Measurements from ENCODE around the gene NCAPD2. TPM values are rescaled to one million over a fixed set of nuclear protein-coding genes. Genes with fewer than 3 reads are reported as not detected.
"Not testable (repeated sequence)": the region's sequence is repeated elsewhere in the genome, so short reads cannot be mapped to it uniquely, and the experiment has no call there.

The NCAPD2 gene
- total RNA-seq, 1 donor from 2014 or later: 96.5 TPM

GRCh38 chr12:6472491-6472890, 21.4 kb upstream of the NCAPD2 start:
- peak overlapping the region; percentile 19 for H3K4me3 Mint-ChIP-seq
- H3K4me1 Mint-ChIP-seq (ENCODE audit: unreplicated experiment): peaks cover 5% of the 10 kb centered on the region
- peaks cover 5% of the 10 kb centered on the region for H3K9me3 Mint-ChIP-seq

GRCh38 chr12:6475233-6475975, 18.5 kb upstream of the NCAPD2 start:
- not testable (repeated sequence) for H3K9me3 Mint-ChIP-seq; H3K27ac Mint-ChIP-seq; H3K36me3 Mint-ChIP-seq; H3K4me3 Mint-ChIP-seq; DNase-seq (ENCODE audit: extremely low spot score, unreplicated experiment); H3K4me1 Mint-ChIP-seq (ENCODE audit: unreplicated experiment)
- peaks cover 47% of the 10 kb centered on the region for H3K27me3 Mint-ChIP-seq

More at GRCh38 chr12:6472491-6472890, 21.4 kb upstream of the NCAPD2 start:
- H3K27ac Mint-ChIP-seq: no peak overlapping the region
- no peak for TF ChIP-seq CTCF (conservative IDR thresholded peaks at IDR 0.05)
- H3K27me3 Mint-ChIP-seq: peaks cover 42% of the 10 kb centered on the region
- DNase-seq (ENCODE audit: extremely low spot score, unreplicated experiment): no peak
- no peaks in the 10 kb centered on the region for H3K36me3 Mint-ChIP-seq

- Mint-ChIP-seq H3K27ac (peak overlapping the region; percentile 59), H3K4me1 (ENCODE audit: unreplicated experiment) (no peaks in the 10 kb centered on the region), H3K36me3 (no peaks in the 10 kb centered on the region), H3K9me3 (peaks cover 5% of the 10 kb centered on the region), H3K27me3 (peaks cover 43% of the 10 kb centered on the region), H3K4me3 (peak overlapping the region; percentile 19)
- TF ChIP-seq CTCF (conservative IDR thresholded peaks at IDR 0.05): no peak
- no peak for DNase-seq (ENCODE audit: extremely low spot score, unreplicated experiment)
Observed at GRCh38 chr12:6476489-6476888, 17.4 kb upstream of the NCAPD2 start.

GRCh38 chr12:6477601-6478377, 16.1 kb upstream of the NCAPD2 start:
- H3K36me3 Mint-ChIP-seq; DNase-seq (ENCODE audit: extremely low spot score, unreplicated experiment); H3K9me3 Mint-ChIP-seq; H3K27ac Mint-ChIP-seq; H3K4me3 Mint-ChIP-seq; H3K4me1 Mint-ChIP-seq (ENCODE audit: unreplicated experiment): not testable (repeated sequence)
- peaks cover 34% of the 10 kb centered on the region for H3K27me3 Mint-ChIP-seq

- no peak for TF ChIP-seq CTCF (conservative IDR thresholded peaks at IDR 0.05)
- no peak overlapping the region for H3K4me3 Mint-ChIP-seq
- H3K27ac Mint-ChIP-seq: no peak overlapping the region
- no peaks in the 10 kb centered on the region for H3K36me3 Mint-ChIP-seq
- DNase-seq (ENCODE audit: extremely low spot score, unreplicated experiment): no peak
- no peaks in the 10 kb centered on the region for H3K4me1 Mint-ChIP-seq (ENCODE audit: unreplicated experiment)
- H3K27me3 Mint-ChIP-seq: peaks cover 34% of the 10 kb centered on the region
- peaks cover 5% of the 10 kb centered on the region for H3K9me3 Mint-ChIP-seq
Observed at GRCh38 chr12:6478416-6478815, 15.5 kb upstream of the NCAPD2 start.

GRCh38 chr12:6488240-6488639, 5.7 kb upstream of the NCAPD2 start:
- no peak for DNase-seq (ENCODE audit: extremely low spot score, unreplicated experiment)
- Mint-ChIP-seq H3K4me3 (no peak overlapping the region), H3K36me3 (peaks cover 15% of the 10 kb centered on the region), H3K27ac (no peak overlapping the region), H3K4me1 (ENCODE audit: unreplicated experiment) (no peaks in the 10 kb centered on the region), H3K9me3 (no peaks in the 10 kb centered on the region), H3K27me3 (peaks cover 3% of the 10 kb centered on the region)
- TF ChIP-seq CTCF (conservative IDR thresholded peaks at IDR 0.05): no peak

All from type B pancreatic cell (in vitro differentiated cells).